ENCODE data around the gene PTPRM. TPM values are rescaled to one million over a fixed set of nuclear protein-coding genes. Genes with fewer than 3 reads are reported as not detected.

Gene PTPRM
- total RNA-seq, 2 donors from 2014 or later = 80.1 to 106 TPM

- Histone ChIP-seq H3K4me1 (no peaks in the 10 kb centered on the region), H3K36me3 (peaks cover 38% of the 10 kb centered on the region), H3K27ac (no peak overlapping the region), H3K9me3 (peaks cover 0 to 6% of the 10 kb centered on the region in 2 donors), H3K27me3 (no peaks in the 10 kb centered on the region), H3K4me3 (no peak overlapping the region)
- DNase-seq (ENCODE audit: low spot score) = no peak
- TF ChIP-seq CTCF (IDR thresholded peaks at IDR 0.05) = no peak
Observed at GRCh38 chr18:8406186-8406867, 839.2 kb downstream of the PTPRM start.

- no peaks in the 10 kb centered on the region for H3K4me1 ChIP-seq
- no peaks in the 10 kb centered on the region for H3K27me3 ChIP-seq
- H3K27ac ChIP-seq = no peak overlapping the region
- no peak for TF ChIP-seq CTCF (IDR thresholded peaks at IDR 0.05)
- H3K36me3 ChIP-seq = peaks cover 38% of the 10 kb centered on the region
- no peak overlapping the region for H3K4me3 ChIP-seq
- DNase-seq (ENCODE audit: low spot score) = no peak
- H3K9me3 ChIP-seq = peaks cover 0 to 11% of the 10 kb centered on the region in 2 donors
Observed at GRCh38 chr18:8406868-8407250, 839.7 kb downstream of the PTPRM start.

GRCh38 chr18:8409151-8409550 is 842.0 kb downstream of the PTPRM start:
- Histone ChIP-seq H3K4me1 (no peaks in the 10 kb centered on the region), H3K36me3 (peaks cover 31% of the 10 kb centered on the region), H3K27me3 (no peaks in the 10 kb centered on the region), H3K4me3 (no peak overlapping the region), H3K9me3 (peaks cover 0 to 14% of the 10 kb centered on the region in 2 donors), H3K27ac (no peak overlapping the region)
- no peak for TF ChIP-seq CTCF (IDR thresholded peaks at IDR 0.05)
- DNase-seq (ENCODE audit: low spot score) = no peak

- H3K27ac ChIP-seq = no peak overlapping the region
- H3K9me3 ChIP-seq = peaks cover 0 to 14% of the 10 kb centered on the region in 2 donors
- H3K36me3 ChIP-seq = peaks cover 17% of the 10 kb centered on the region
- H3K27me3 ChIP-seq = no peaks in the 10 kb centered on the region
- no peak overlapping the region for H3K4me3 ChIP-seq
- no peak for TF ChIP-seq CTCF (IDR thresholded peaks at IDR 0.05)
- DNase-seq (ENCODE audit: low spot score) = no peak
- H3K4me1 ChIP-seq = no peaks in the 10 kb centered on the region
Observed at GRCh38 chr18:8411492-8411891, 844.4 kb downstream of the PTPRM start.

GRCh38 chr18:8412117-8412516 is 845.0 kb downstream of the PTPRM start:
- H3K9me3 ChIP-seq = peaks cover 0 to 14% of the 10 kb centered on the region in 2 donors

More at GRCh38 chr18:8412117-8412516, 845.0 kb downstream of the PTPRM start:
- Histone ChIP-seq H3K4me1 (no peaks in the 10 kb centered on the region), H3K4me3 (no peak overlapping the region), H3K36me3 (peaks cover 11% of the 10 kb centered on the region), H3K27me3 (no peaks in the 10 kb centered on the region), H3K27ac (no peak overlapping the region)
- DNase-seq (ENCODE audit: low spot score) = no peak
- no peak for TF ChIP-seq CTCF (IDR thresholded peaks at IDR 0.05)

Measured in right atrium auricular region (tissue), 2 donors.